ENCODE data around the gene AKR1C3. TPM values are rescaled to one million over a fixed set of nuclear protein-coding genes. Genes with fewer than 3 reads are reported as not detected.
"Not testable (repeated sequence)": the region's sequence is repeated elsewhere in the genome, so short reads cannot be mapped to it uniquely, and the experiment has no call there.

AKR1C3 gene
- polyA plus RNA-seq, 3 donors: 63.2 to 79.0 (median 74.3) TPM

DNA sequence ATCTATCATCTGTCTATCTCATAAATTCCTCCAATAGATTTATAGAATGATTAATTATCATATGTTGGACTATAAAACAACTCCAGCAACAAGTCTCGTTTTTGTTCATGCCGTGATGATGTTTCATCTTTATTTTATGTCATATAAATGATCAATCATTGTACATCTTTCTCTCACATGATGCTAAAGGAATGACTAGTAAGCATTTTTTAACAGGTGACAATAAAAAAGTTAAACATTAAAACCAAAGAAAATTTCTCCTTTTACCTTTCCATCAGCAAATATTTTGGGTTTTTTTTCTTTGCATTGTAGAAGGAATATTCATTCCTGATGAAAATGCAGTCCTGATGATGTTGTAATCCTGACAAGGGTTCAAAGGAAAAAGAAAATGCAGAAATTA lies 41.4 kb downstream of the AKR1C3 start:
- no peak for DNase-seq (ENCODE audit: low read depth in 3 of 3, low spot score in 2 of 3)

- no peak for DNase-seq (ENCODE audit: low read depth in 3 of 3, low spot score in 2 of 3)
Measured at GRCh38 chr10:5136468-5137087, 42.4 kb downstream of the AKR1C3 start.

- DNase-seq (ENCODE audit: low read depth in 3 of 3, low spot score in 2 of 3): not testable (repeated sequence)
Measured at GRCh38 chr10:5137699-5138098, 43.5 kb downstream of the AKR1C3 start.

- peak in 2 of 3 donors; percentile 12 to 27 for DNase-seq (ENCODE audit: low read depth in 3 of 3, low spot score in 2 of 3)
Measured at GRCh38 chr10:5142199-5142598, 48.0 kb downstream of the AKR1C3 start.

- DNase-seq (ENCODE audit: low read depth in 3 of 3, low spot score in 2 of 3): no peak
Measured at GRCh38 chr10:5143137-5143536, 48.9 kb downstream of the AKR1C3 start.

GRCh38 chr10:5146920-5147254 lies 52.7 kb downstream of the AKR1C3 start:
- DNase-seq (ENCODE audit: low read depth in 3 of 3, low spot score in 2 of 3): no peak

GRCh38 chr10:5147255-5147980 lies 53.2 kb downstream of the AKR1C3 start:
- no peak for DNase-seq (ENCODE audit: low read depth in 3 of 3, low spot score in 2 of 3)

DNA sequence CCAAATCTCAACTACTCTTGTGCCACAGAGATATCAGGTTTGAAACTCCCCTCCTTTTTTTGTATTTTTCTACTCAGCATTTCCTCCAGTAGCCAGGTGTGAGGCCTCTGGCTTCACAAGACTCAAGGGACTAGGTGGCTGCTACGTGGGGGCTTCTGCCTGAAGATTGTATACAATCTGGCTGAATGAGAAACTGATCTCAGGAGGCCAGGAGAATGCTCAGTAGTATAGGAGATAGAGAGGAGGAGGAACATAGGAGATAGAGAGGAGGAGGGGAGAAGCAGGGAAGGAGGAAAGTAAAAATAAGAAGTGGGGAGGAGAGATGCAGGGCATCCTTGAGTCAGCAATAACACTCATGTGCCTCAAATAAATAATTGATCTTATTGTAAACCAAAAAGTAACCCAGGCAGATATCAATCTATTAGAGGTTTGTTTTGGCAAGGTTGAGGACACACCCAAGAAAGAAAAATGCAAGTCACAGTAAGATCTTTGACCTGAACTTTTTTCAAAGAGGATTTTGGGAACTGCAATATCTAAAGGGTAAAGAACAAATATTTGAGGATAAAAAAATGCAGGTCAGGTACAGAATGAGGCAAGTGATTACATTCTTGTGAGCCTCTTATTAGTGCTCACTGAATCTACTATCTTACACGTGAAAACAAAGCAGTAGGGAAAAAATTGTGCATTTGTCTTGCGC lies 53.9 kb downstream of the AKR1C3 start:
- DNase-seq (ENCODE audit: low read depth in 3 of 3, low spot score in 2 of 3): no peak

GRCh38 chr10:5148678-5149032 lies 54.4 kb downstream of the AKR1C3 start:
- no peak for DNase-seq (ENCODE audit: low read depth in 3 of 3, low spot score in 2 of 3)

- DNase-seq (ENCODE audit: low read depth in 3 of 3, low spot score in 2 of 3): no peak
Measured at GRCh38 chr10:5151076-5151475, 56.9 kb downstream of the AKR1C3 start.

DNA sequence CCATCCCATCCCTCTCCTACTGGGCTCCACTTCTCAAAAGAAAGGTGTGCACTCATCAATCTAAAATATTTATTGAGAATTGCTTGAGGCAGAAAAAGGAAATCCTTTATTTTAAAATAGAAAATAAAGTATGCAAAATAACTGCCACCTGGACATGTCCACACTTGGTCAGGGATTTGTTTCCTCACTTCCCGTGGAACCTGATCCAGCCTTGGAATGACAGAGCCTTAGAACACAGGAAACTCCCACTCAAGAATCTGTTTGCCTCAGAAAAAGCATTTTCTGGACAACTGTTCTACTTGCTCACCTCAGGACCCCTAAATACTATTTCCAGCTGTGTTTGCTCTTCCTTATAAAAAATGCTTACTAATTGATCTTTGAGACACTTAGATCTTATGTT lies 61.7 kb downstream of the AKR1C3 start:
- DNase-seq (ENCODE audit: low read depth in 3 of 3, low spot score in 2 of 3): no peak

Other genes starting within 250 kb of the AKR1C3 start
- 10 to 100 TPM; 10.0 to 11.2 (median 10.1) TPM for gene AKR1C1, start 131.0 kb upstream of the AKR1C3 start, polyA plus RNA-seq (ENCODE audit: insufficient read length in 3 of 3)
- 10 to 100 TPM in 1 of 3 donors, 1 to 10 TPM in 2; 7.9 to 10.2 (median 8.6) TPM for gene AKR1C2, start 90.6 kb upstream of the AKR1C3 start, polyA plus RNA-seq (ENCODE audit: insufficient read length in 3 of 3)
- under 1 TPM; 0.07 to 0.50 (median 0.26) TPM for gene AKR1C8, start 90.7 kb downstream of the AKR1C3 start, polyA plus RNA-seq (ENCODE audit: insufficient read length in 3 of 3)
- gene AKR1C4, start 102.4 kb downstream of the AKR1C3 start, polyA plus RNA-seq (ENCODE audit: insufficient read length in 3 of 3): not detected